ENCODE results near the gene SPRY1. TPM values are rescaled to one million over a fixed set of nuclear protein-coding genes. Genes with fewer than 3 reads are reported as not detected.

Gene SPRY1, protein sequence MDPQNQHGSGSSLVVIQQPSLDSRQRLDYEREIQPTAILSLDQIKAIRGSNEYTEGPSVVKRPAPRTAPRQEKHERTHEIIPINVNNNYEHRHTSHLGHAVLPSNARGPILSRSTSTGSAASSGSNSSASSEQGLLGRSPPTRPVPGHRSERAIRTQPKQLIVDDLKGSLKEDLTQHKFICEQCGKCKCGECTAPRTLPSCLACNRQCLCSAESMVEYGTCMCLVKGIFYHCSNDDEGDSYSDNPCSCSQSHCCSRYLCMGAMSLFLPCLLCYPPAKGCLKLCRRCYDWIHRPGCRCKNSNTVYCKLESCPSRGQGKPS
- total RNA-seq (2014; rRNA removed; shearing (Covaris generic)): 0.06 TPM in 1 of 2 replicates, not detected in the other

DNA sequence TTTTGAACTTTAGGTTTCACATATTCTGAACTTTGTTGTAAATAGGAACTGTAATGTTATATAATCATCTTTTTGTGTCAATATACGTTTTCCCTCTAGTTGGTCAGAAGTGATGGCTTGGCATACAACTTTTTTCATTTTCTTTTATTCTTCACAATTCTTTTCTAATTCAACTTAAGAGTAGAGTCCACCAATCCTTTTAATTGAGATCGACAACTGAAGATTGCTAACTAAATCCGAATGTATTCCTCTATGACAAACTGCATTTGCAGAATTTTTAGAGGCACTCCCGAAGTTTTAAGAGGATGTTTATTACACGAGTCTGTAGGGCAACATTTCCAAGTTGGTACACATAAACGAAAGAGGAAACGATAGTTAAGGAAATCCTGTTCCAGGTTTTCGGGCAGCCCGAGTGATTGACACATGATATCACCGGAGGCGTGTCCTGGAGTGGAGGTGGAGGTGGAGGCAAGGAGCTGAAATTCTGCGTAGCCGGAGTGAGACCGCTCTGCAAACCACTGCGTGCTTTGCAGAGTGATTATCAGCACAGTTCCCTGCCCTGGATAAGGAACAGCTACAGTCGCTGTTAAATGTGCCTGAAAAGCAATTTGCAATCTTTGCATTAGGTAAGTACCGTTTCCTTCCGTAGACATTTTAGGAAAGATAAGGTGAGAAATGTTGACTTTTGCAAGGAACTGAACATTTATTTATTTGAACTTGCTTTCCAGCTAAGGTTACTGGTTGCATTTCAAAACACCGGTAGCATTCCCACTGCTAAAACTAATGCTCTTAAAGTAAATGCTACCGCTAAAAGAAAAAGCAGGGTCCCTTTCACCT, at the start of gene SPRY1:
SPRY1 (plus strand) TSS at position 489 of the 837 bp plus-strand sequence. CDS start 4,797 bp downstream, outside the sequence.
- DNase-seq (ENCODE audit: low read depth): peak; percentile 81

DNA sequence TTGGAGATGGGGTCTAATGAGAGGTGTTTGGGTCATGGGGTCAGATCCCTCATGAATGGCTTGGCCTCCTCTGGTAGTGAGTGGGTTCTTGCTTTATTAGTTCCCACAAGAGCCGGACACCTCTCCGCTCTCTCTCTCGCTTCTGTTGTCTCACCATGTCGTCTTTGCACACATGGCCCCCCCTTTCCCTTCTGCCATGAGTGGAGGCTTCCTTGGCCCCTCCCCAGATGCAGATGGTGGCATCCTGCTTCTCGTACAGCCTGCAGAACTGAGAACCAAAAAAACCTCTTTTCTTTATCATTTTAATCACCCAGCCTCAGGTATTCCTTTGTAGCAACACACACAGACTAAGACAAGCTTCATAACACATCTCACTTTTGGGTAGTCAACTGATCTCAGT, 49.6 kb upstream of the SPRY1 start:
- no peak for DNase-seq (ENCODE audit: low read depth)

DNA sequence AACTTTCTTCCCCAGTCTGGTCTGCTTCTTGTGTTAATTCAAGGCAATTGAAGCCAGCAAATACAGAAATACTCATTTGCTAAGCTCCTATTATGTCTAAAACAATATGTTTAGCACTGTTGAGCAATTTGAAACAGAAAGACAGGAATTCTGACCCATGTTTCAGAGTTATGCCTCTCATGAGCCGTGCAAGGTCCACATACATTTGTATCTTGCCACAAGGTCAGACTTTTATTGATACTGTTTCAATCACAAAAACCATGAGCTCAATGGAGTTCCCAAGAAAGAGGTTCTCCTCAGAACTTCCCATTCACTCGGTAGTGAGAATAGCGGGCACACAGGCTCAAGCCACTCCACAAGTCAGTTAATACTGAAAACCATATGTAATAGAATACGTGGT, 47.6 kb upstream of the SPRY1 start:
- no peak for DNase-seq (ENCODE audit: low read depth)

DNA sequence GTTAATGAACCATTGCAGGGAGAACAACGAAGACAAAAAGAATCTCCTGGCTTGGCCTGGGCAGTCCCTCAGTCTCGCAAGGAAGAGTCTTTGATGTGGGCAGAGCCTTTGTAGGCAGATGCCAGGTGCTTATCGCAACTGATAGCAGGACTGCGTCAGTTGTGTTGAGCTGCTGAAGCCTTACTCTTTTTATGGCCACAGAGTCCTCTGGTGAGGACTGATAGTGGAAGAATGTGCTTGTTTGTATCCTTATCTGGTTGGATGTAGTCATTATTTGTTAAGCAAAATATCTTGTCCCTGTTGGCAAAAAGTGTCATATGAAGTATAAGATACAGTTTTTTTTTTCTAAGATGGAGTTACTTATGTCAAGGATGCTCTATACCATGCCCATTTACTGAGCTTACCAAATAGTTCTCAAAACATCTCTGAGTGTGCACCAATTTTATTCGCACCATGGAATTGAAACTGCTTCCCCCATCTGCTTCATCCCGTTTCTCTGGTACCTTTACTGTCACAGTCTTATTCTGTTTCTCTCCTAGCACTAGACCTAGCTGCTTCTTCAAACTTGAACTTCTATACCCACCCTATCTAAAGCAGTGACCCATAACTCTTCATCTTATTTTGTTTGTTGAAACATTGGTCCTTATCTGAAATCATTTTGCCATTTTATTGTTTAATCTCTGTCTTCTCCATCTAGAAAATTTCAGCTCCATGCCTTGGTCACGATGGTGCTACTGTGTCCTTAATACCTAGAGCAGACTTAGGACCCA, 47.0 kb upstream of the SPRY1 start:
- DNase-seq (ENCODE audit: low read depth): no peak

GRCh38 chr4:123350191-123350544, 46.4 kb upstream of the SPRY1 start:
- no peak for DNase-seq (ENCODE audit: low read depth)

- no peak for DNase-seq (ENCODE audit: low read depth)
Measured at GRCh38 chr4:123350726-123351125, 45.9 kb upstream of the SPRY1 start.

DNA sequence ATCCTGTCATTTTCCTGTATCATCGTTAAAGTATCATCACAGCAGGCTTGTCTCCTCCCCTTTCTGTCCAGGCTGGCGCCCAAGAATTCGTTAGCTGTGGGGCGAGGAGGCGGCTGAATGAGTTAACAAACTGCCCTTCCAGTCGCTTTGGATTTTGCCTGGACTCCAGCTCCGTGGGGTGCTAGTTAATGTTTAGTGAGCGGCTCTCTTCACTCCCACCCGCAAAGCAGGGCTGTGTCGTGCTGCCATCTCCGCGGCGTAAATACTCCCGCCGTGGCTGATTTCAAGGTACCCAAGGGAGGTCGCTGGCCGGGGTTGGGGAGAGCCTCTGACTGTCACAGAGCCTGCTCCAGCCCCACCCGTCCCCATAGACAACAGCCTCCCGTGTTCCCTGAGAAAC, 44.9 kb upstream of the SPRY1 start:
- DNase-seq (ENCODE audit: low read depth): no peak

DNA sequence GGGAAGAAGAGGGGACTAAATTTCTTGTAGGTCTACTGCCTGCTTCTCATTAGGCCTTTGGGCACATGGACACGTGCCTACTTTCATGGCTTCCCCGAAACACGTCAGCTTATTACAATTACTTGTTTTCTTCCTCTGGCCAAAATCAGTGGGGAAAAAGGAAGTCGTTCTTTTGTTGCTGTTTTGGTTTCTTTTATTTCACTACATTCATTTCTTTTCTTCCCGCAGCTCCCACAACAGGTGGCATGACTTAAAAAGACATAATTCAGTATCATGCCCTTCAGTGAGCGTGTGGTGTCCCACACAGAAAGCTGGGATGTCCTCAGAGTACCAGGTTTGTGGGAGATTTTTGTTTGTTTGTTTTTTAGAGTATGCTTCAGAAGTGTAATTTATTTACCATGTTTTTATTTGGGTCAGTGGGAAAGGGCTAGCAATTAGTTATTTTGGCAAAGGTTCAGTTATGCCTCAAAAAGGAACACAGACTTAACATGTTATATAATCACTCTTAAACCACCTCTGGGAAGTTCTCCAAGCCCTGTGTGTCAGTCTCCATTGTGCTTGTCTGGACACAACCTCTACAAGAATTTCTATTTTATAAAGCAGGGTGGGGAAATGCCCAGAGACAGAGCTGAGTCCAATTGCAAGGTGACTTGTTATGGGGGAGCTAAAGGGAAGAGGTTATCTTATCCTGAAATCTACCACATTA, 44.2 kb upstream of the SPRY1 start:
- DNase-seq (ENCODE audit: low read depth): no peak

DNA sequence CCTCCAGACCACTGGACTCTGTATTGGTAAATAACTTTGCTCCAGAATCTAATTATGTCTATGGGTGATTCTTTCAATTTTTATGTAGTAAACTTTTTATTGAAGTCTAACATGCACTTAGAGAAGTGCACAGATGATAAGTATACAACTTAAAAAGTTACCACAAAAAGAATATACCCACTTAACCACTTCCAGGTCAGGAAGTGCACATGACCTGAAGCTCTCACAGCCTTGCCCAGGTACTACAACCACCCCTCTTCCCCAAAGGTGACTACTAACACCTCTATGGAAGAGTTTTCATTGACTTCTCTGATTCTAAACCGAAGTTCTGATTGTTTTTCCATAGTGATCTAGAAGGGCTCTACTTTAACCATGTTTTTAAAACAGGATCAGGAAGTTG, 43.6 kb upstream of the SPRY1 start:
- no peak for DNase-seq (ENCODE audit: low read depth)

DNA sequence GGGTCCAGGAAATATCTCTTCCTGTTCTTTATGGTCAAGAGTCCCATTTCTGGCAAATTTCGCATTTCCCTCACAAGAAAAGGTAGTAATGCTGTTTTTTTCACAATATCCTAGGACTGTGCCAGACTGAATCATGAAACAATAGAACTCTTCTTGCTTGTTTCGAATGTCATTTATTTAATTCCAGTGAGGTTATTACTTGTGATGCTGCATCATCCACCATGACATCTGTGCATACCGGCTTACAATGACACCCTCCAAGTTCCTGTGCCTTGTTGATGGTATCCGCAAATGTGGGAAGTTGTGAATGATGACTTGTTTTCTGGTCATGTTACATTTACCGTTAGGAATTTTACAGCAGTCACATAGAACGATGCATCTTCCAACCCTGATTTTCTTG, 42.9 kb upstream of the SPRY1 start:
- no peak for DNase-seq (ENCODE audit: low read depth)

DNA sequence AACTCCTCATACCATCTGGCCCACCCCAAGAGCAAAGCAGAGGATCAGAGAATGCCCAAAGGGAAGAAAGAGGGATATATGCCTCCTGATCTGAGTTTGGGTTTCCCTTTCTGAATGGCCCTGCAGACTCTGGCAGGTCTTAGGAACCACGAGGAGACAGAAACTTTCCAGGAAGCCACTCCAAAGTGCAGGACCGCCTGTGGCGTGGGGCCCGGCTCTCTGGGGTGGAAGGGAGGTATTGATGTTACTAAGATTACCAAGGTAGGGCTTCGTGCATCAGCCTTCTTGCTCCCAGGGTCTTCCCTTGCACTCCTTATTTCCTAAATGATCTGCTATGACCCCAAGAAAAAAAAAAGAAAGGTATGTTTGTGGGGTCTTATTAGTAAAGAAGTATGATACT, 41.9 kb upstream of the SPRY1 start:
- DNase-seq (ENCODE audit: low read depth): no peak

DNA sequence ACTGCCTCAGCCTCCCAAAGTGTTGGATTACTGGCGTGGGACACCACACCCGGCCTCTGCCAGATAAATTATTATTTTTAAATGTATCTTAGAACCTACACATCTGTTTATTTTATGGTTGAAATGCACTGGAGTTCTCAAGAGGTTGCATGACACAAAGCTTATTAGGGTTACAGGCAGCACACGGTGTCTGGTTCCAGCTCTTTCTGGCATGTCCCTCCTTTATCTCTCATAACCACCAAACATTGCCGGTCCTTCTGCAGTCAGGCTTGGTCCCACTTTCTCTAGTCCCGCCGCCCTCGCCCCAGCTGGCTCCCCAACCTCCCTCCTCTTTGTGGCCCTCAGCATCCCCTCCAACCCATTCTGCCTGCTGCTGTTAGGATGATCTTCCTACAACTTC, 39.7 kb upstream of the SPRY1 start:
- no peak for DNase-seq (ENCODE audit: low read depth)

GRCh38 chr4:123359449-123360315, 36.9 kb upstream of the SPRY1 start:
- no peak for DNase-seq (ENCODE audit: low read depth)

GRCh38 chr4:123361195-123361861, 35.3 kb upstream of the SPRY1 start:
- DNase-seq (ENCODE audit: low read depth): peak; percentile 7

GRCh38 chr4:123362103-123362502, 34.5 kb upstream of the SPRY1 start:
- no peak for DNase-seq (ENCODE audit: low read depth)

DNA sequence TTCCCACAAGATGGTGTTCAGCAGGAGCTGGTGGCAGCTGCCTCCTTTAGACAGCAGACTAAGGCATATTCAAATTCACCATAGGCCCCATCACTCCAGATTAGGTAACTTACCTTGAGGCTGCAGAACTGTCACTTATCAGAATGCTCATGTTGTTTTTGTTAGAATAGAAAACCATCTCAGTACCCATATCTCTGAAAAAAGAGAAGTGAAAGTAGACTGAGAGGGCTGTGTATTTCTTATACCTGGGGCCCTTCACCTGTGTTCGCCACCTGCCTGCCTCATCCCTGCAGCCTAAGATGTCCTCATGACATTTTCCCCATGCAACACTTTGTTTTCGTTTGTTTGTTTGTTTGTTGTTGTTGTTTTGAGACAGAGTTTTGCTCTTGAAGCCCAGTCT, 32.9 kb upstream of the SPRY1 start:
- DNase-seq (ENCODE audit: low read depth): no peak

DNA sequence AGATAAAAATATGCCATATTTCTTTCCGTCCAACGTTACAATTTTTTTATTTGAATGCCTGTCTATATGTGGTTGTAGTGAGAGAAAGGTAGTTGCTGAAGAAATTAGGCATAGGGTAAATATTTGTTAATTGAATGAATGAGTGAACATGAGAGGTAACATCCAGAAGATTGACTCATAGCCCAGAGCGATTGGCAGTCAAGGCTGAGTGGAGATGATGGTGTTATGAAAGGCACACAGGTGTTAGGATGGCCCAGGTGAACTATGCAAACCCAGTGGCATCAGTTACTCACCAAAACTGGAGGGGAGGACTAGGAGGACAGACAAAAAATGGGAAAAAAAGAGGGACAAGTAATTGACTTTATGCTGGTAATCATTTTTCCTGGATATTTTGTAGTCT, 31.7 kb upstream of the SPRY1 start:
- no peak for DNase-seq (ENCODE audit: low read depth)

DNA sequence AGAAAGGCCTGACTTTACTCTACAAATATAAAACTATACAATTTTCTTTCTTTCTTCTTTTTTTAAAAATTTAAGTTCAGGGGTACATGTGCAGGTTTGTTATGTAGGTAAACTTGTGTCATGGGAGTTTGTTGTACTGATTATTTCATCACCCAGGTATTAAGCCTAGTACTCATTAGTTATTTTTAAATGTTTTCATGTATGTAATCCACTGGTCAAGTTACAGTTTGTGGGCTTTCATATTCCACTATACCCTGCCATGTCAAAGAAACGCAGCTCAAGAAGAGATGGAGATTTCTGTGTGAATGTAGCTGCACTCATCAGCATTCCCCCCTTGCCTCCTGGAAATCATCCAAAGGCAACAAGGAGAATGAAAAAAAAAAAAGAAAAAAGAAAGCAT, 31.2 kb upstream of the SPRY1 start:
- no peak for DNase-seq (ENCODE audit: low read depth)

DNA sequence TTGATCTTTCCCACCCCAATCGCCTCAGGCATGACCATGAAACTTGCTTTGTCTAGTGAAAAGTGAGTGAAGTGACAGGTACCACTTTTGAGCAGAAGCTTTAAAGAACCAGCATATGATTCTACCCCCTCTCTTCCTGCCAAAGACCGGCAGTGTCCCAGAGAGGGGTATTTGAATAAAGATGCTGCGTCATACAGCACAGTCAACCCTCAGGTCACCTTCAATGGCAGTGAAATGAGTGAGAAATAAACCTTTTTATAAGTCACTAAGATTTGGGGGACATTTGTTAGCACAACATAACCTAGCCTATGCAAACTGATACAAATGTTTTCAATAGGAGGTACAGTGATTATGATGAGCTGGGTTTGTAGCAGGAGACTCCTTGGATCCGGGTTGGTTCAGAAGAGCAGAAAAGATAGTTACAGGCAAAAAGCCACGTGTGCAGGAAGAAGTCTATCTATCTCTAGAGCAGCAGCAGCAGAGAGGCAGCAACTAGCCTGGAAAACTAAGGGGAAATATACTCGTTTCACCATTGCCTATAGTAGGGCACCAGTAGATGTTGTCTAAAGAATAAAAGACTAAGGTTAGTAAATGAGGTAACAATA, 30.3 kb upstream of the SPRY1 start:
- no peak for DNase-seq (ENCODE audit: low read depth)

GRCh38 chr4:123378794-123379193, 17.8 kb upstream of the SPRY1 start:
- DNase-seq (ENCODE audit: low read depth): no peak

All from Daoy (cell line).